IPS-NIHi7 (cell line): ENCODE measurements around the gene PFDN6.
A peak's percentile ranks its signal among the peaks of the same experiment; 100 is the strongest.

Source experiments
- DNase-seq: peaks from one replicate; pipeline ENCODE4 v3.0.0; 2012; ENCODE audit warnings: mixed read lengths; ENCODE audit errors: extremely low spot score

Gene PFDN6

GRCh38 chr6:33295621-33296369 is 6.4 kb downstream of the PFDN6 start:
- no peak for DNase-seq

GRCh38 chr6:33296797-33297405 is 7.5 kb downstream of the PFDN6 start:
- no peak for DNase-seq

GRCh38 chr6:33297406-33297955 is 8.1 kb downstream of the PFDN6 start:
- DNase-seq, result peak; percentile 82

GRCh38 chr6:33297956-33298772 is 8.8 kb downstream of the PFDN6 start:
- DNase-seq, result peak; percentile 82

- peak; percentile 31 for DNase-seq
These were observed 9.4 kb downstream of the PFDN6 start, which contains the start of gene RGL2 for GRCh38 chr6:33298773-33299236. TSS of gene RGL2 (minus strand) at chr6:33298942. CDS start at chr6:33298610, 332 bp downstream.

GRCh38 chr6:33299237-33299944 is 10.0 kb downstream of the PFDN6 start:
- peak; percentile 78 for DNase-seq

GRCh38 chr6:33301877-33302276 is 12.5 kb downstream of the PFDN6 start:
- DNase-seq, result no peak

- DNase-seq, result no peak
These were observed 14.8 kb downstream of the PFDN6 start for GRCh38 chr6:33304216-33304615.

- no peak for DNase-seq
These were observed 15.7 kb downstream of the PFDN6 start for GRCh38 chr6:33305052-33305451.

- DNase-seq, result no peak
These were observed 17.0 kb downstream of the PFDN6 start for GRCh38 chr6:33306356-33306755.

- DNase-seq, result peak; percentile 86
These were observed 23.1 kb downstream of the PFDN6 start for GRCh38 chr6:33312361-33313104.

- peak; percentile 48 for DNase-seq
These were observed 23.8 kb downstream of the PFDN6 start for GRCh38 chr6:33313105-33313708.

GRCh38 chr6:33313709-33314514 is 24.5 kb downstream of the PFDN6 start, which contains the start of gene TAPBP:
TSS of gene TAPBP (minus strand) at chr6:33314078. CDS start at chr6:33314041, 37 bp downstream.
- peak; percentile 25 for DNase-seq

- peak; percentile 40 for DNase-seq
These were observed 25.1 kb downstream of the PFDN6 start for GRCh38 chr6:33314515-33314942.

GRCh38 chr6:33314943-33315792 is 25.8 kb downstream of the PFDN6 start:
- DNase-seq, result peak; percentile 23

- DNase-seq, result no peak
These were observed 26.6 kb downstream of the PFDN6 start for GRCh38 chr6:33315793-33316602.
